Putamen (tissue), 1 donor: ENCODE data around the gene TMEM151A.
"Not testable (repeated sequence)": the region's sequence is repeated elsewhere in the genome, so short reads cannot be mapped to it uniquely, and the experiment has no call there.

Experiments
- DNase-seq: peaks from one replicate; pipeline ENCODE4 v3.0.0-alpha.2; 2016; ENCODE audit warnings: low spot score

The TMEM151A gene

GRCh38 chr11:66291706-66292542, at the start of gene TMEM151A:
TSS of gene TMEM151A (plus strand) at chr11:66291894. CDS start at chr11:66292014, 120 bp downstream.
- no peak for DNase-seq

- no peak for DNase-seq
Measured at GRCh38 chr11:66242095-66242765, 49.5 kb upstream of the TMEM151A start.

DNA sequence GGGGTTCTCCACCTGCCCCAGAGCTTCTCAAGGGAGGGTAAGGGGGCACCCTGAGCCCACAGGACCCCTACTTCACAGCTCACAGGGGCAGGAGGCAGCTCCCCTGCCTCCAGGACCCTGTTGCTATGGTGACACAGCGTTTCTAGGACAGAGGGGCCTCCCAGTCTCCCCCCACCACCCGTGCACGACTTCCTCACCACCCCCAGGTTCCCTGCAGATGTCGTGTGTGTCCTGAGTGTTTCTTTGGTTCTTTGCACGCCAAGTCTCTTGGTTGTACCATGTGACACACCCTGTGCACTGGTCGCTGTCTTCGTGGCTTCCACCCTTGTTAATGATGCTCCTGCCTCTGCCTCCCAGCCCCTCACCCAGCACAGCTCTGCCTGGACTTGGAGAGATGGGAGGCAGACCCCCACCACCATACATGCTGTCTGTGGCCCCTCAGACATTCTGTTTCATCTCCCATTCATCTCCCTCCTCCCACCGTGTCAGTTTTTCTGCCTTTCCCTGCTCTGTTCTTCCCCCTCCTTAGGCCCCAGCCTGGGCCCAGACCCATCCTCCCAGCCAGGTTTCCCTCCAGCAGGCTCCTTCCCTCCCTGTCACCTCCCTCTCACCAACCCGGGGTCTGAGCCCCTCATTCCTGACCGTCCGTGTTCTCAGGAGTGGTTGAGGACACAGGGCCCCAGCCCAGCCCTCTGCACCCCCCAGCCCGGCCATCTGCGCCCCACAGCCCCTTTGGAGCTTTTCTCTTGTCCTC, 47.7 kb upstream of the TMEM151A start:
- DNase-seq: no peak

DNA sequence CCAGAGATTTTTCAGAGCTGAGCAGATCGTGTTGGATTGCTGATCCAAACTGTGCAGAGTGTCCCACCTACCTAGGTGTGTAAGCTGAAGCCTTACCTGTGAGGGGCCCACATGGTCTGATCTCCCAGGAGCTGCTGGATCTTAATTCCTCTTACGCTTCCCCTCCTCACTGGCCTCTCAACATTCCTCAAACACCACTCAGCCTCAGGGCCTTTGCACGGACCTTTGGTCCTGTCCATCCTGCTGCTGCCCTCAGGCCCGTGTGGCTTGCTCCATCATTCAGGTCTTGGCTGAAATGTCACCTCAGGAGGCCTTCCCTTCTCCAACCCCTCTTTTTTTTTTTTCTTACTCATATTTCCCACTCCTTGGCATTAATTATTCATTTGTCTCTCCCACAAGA, 44.4 kb upstream of the TMEM151A start:
- DNase-seq: no peak

- DNase-seq: no peak
Measured at GRCh38 chr11:66247801-66248200, 43.9 kb upstream of the TMEM151A start.

GRCh38 chr11:66248903-66249302, 42.8 kb upstream of the TMEM151A start:
- no peak for DNase-seq

DNA sequence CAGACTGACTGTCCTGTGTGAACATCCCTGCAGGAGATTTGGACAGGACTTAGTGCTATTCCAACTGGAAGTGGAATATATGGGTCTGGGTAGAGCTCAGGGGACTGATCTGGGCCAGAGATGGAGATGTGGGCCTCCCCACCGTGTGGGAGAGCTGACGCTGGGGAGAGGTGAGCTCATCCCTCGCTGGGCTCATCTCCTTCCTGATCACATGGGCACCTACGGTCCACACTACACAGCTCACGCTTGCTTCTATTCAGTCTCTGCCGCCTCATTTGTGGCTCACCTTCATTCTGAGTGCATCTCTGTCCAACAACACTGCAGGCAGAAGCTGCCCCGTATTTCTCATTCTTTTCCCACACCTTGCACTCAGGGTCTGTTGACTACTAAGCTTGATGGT, 39.9 kb upstream of the TMEM151A start:
- no peak for DNase-seq

- not testable (repeated sequence) for DNase-seq
Measured at GRCh38 chr11:66253081-66253480, 38.6 kb upstream of the TMEM151A start.

DNA sequence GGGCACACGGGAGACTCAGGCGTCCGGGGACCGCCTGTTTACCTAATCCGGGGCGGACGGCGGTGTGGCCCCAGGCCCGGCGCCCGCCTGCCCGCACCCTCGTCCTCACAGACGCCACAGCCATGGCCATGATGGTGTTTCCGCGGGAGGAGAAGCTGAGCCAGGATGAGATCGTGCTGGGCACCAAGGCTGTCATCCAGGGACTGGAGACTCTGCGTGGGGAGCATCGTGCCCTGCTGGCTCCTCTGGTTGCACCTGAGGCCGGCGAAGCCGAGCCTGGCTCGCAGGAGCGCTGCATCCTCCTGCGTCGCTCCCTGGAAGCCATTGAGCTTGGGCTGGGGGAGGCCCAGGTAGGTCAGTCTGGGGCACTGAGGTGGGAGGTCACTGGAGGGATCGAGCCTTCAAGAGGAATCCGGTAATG, 33.2 kb upstream of the TMEM151A start:
- DNase-seq: no peak

- no peak for DNase-seq
Measured at GRCh38 chr11:66259225-66259624, 32.5 kb upstream of the TMEM151A start.

DNA sequence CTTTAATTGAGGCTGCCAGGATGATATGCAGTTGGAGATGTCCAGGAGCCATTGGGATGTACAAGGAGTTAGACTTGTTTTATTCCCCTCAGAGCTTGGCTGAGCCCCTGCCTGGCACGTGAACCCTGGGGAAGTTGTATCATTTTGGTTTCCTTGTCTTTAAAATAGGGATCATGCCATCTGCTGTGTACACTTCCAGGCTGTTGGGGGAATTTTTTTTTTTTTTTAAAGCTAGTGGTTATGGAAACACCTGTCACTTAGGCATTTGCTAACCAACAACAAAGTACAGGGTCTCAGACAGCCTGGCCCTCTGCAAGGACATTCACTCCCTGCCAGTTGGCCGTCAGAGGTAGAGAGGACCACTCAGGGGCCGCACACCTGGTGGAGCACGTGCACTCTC, 31.7 kb upstream of the TMEM151A start:
- no peak for DNase-seq

- no peak for DNase-seq
Measured at GRCh38 chr11:66261578-66261977, 30.1 kb upstream of the TMEM151A start.

GRCh38 chr11:66262191-66262590, 29.5 kb upstream of the TMEM151A start:
- DNase-seq: no peak

GRCh38 chr11:66262696-66263095, 29.0 kb upstream of the TMEM151A start:
- DNase-seq: no peak

DNA sequence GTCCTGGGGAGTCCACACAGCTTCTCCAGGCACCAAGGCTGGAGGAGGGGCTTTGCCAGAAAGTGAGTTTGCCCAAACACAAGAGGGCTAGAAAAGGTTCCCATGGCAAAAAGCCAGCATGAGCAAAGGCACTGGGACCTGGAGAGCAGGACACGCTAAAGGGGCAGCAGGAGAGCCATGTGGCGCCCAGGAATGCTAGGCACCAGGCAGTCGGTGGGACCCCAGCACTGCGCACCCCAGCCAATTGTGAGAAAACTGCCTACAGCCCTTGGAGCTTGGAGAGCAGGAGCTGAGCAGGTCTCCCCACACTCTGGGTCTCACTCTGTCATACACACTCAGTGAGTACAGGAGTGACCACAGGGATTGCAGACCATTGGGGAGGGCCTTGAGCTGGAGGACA, 28.5 kb upstream of the TMEM151A start:
- no peak for DNase-seq

- DNase-seq: no peak
Measured at GRCh38 chr11:66263785-66264184, 27.9 kb upstream of the TMEM151A start.

- DNase-seq: no peak
Measured at GRCh38 chr11:66264383-66264782, 27.3 kb upstream of the TMEM151A start.

GRCh38 chr11:66264914-66265313, 26.8 kb upstream of the TMEM151A start:
- no peak for DNase-seq

DNA sequence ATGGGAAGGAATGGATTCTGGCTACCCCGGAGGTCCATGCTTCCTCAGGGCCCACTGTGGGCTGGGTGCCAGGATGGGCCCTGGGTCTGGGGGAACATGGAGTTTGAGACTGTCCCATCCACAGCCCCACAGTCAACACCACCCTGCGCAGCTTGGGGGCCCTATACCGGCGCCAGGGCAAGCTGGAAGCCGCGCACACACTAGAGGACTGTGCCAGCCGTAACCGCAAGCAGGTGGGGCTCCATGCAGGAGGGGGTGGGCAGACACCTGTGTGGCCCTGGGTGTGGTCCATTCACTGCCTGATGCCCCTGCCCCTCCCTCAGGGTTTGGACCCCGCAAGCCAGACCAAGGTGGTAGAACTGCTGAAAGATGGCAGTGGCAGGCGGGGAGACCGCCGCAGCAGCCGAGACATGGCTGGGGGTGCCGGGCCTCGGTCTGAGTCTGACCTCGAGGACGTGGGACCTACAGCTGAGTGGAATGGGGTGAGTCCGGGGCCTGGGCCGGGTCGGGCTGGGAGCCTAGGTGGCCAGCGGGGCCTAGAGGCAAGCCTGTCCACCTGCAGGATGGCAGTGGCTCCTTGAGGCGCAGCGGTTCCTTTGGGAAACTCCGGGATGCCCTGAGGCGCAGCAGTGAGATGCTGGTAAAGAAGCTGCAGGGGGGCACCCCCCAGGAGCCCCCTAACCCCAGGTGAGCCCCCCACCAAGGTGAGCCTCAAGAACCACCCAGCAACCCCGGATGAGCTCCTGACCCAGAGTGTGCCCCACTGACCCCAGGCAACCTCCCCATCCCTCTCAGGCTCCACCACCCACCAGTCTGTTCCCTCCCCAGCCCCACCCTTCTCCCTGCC, 25.9 kb upstream of the TMEM151A start:
- no peak for DNase-seq

DNA sequence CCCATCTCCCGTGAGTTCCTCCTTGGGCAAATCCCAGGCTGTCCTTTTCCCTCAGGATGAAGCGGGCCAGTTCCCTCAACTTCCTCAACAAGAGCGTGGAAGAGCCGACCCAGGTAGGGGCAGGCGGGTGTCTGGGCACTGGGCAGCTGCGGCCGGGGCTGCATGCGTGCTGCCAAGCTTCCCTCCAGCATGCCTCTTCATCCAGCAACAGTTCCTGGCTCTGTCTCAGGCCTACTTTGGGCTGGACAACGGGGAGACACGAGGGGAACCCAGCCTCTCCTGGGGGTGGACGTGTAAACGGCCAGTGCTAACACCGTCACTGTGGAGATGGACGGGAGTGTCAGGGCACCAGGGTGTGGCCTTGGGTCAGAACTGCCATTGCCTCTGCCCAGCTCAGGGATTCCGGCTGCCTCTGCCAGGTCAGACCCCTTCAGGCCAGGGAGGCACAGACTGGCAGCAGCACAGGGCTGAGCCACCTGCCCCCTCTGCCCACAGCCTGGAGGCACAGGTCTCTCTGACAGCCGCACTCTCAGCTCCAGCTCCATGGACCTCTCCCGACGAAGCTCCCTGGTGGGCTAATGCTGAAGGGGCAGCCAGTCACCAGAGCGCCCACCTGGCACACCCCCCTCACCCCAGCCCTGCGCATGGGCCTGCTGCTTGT, 25.2 kb upstream of the TMEM151A start:
- DNase-seq: no peak

DNA sequence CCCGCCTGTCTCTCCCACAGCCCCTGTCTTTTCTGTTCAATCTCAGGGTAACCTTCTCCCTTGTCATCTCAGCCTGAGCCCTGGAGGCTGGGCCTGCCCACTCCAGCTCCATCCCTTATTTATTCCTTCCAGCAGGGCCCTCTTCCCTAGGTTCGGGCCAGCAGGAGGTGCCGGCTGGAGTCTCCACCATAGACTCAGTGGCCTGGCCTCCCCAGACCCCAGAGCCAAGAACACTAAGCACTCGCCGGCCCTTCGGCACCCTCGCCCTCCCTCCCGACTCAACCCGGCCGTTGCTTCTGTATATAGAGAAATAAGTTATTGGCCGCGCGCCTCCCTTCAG, 24.7 kb upstream of the TMEM151A start:
- DNase-seq: no peak
